H9 (cell line): ENCODE data around the gene GOLGA8A. TPM values are rescaled to one million over a fixed set of nuclear protein-coding genes. Genes with fewer than 3 reads are reported as not detected.
"Not testable (repeated sequence)": the region's sequence is repeated elsewhere in the genome, so short reads cannot be mapped to it uniquely, and the experiment has no call there.

Experiments
- DNase-seq: peaks from one replicate; pipeline ENCODE4 v3.0.0-alpha.2; 2017
- H2AFZ ChIP-seq: one replicate; pipeline ENCODE4 v1.6.1; 2013; ENCODE audit warnings: mild to moderate bottlenecking, low read length, control low read depth, moderate library complexity
- H2AK5ac ChIP-seq: 2 replicates; pipeline ENCODE4 v1.6.1; 2013; ENCODE audit warnings: low read length, control low read depth, mixed read lengths; ENCODE audit not compliant: insufficient read length
- H2BK120ac ChIP-seq: one replicate; pipeline ENCODE4 v1.6.1; 2013; ENCODE audit warnings: low read depth, mild to moderate bottlenecking, low read length, control low read depth, inconsistent platforms; ENCODE audit not compliant: poor library complexity, severe bottlenecking
- H2BK12ac ChIP-seq: 2 replicates; pipeline ENCODE4 v1.6.1; 2013; ENCODE audit warnings: low read length, control low read depth, mixed read lengths, low read depth; ENCODE audit not compliant: insufficient read length
- H2BK15ac ChIP-seq: 2 replicates; pipeline ENCODE4 v1.6.1; 2013; ENCODE audit warnings: low read depth, low read length, control low read depth
- H2BK20ac ChIP-seq: one replicate; pipeline ENCODE4 v1.6.1; 2013; ENCODE audit warnings: low read depth, mild to moderate bottlenecking, low read length, control low read depth, inconsistent platforms; ENCODE audit not compliant: poor library complexity, severe bottlenecking
- H2BK5ac ChIP-seq: 2 replicates; pipeline ENCODE4 v1.6.1; 2013; ENCODE audit warnings: low read length, control low read depth, mixed read lengths; ENCODE audit not compliant: insufficient read length
- H3K14ac ChIP-seq: 2 replicates; pipeline ENCODE4 v1.6.1; 2013; ENCODE audit warnings: low read length, control low read depth; ENCODE audit not compliant: insufficient read depth
- H3K18ac ChIP-seq: 2 replicates; pipeline ENCODE4 v1.6.1; 2013; ENCODE audit warnings: low read depth, mild to moderate bottlenecking, mixed read lengths, low read length, control low read depth; ENCODE audit not compliant: insufficient read length
- H3K23ac ChIP-seq: 2 replicates; pipeline ENCODE4 v1.6.1; 2013; ENCODE audit warnings: low read length, control low read depth, mixed read lengths, low read depth; ENCODE audit not compliant: insufficient read length
- H3K23me2 ChIP-seq: 2 replicates; pipeline ENCODE4 v1.6.1; 2013; ENCODE audit warnings: low read depth, mild to moderate bottlenecking, mixed read lengths, low read length, control low read depth; ENCODE audit not compliant: insufficient read length, poor library complexity, severe bottlenecking
- H3K27ac ChIP-seq: 2 replicates; pipeline ENCODE4 v1.5.1; 2013; ENCODE audit warnings: low read length, control low read depth, mixed read lengths, low read depth; ENCODE audit not compliant: insufficient read length
- H3K27me3 ChIP-seq: 2 replicates; pipeline ENCODE4 v1.6.1; 2013; ENCODE audit warnings: low read length, control low read depth, inconsistent platforms; ENCODE audit not compliant: insufficient read depth
- H3K4ac ChIP-seq: 2 replicates; pipeline ENCODE4 v1.6.1; 2013; ENCODE audit warnings: low read depth, mild to moderate bottlenecking, control low read depth, inconsistent platforms, low read length, moderate library complexity
- H3K4me1 ChIP-seq: 2 replicates; pipeline ENCODE4 v1.6.1; 2013; ENCODE audit warnings: low read length, control low read depth, inconsistent platforms; ENCODE audit not compliant: insufficient read depth
- H3K4me2 ChIP-seq: 2 replicates; pipeline ENCODE4 v1.6.1; 2013; ENCODE audit warnings: low read length, control low read depth, mixed read lengths; ENCODE audit not compliant: insufficient read length, insufficient read depth
- H3K56ac ChIP-seq: 2 replicates; pipeline ENCODE4 v1.6.1; 2013; ENCODE audit warnings: low read depth, mild to moderate bottlenecking, mixed read lengths, low read length, control low read depth; ENCODE audit not compliant: insufficient read length
- H3K79me1 ChIP-seq: 2 replicates; pipeline ENCODE4 v1.6.1; 2013; ENCODE audit warnings: low read depth, mild to moderate bottlenecking, moderate library complexity, low read length, control low read depth, inconsistent platforms; ENCODE audit not compliant: insufficient read depth, poor library complexity, severe bottlenecking
- H3K79me2 ChIP-seq: 2 replicates; pipeline ENCODE4 v1.6.1; 2013; ENCODE audit warnings: low read length, control low read depth, inconsistent platforms; ENCODE audit not compliant: insufficient read depth
- H3K9ac ChIP-seq: 2 replicates; pipeline ENCODE4 v1.6.1; 2013; ENCODE audit warnings: low read length, control low read depth, mixed read lengths; ENCODE audit not compliant: insufficient read length; ENCODE audit errors: extremely low read depth
- H3K9me3 ChIP-seq: one replicate; pipeline ENCODE4 v1.6.1; 2013; ENCODE audit warnings: low read depth, low read length, inconsistent platforms; ENCODE audit not compliant: control insufficient read depth
- H3T11ph ChIP-seq: one replicate; pipeline ENCODE4 v1.6.1; 2013; ENCODE audit warnings: mild to moderate bottlenecking, low read length, control low read depth, inconsistent platforms
- H4K20me1 ChIP-seq: one replicate; pipeline ENCODE4 v1.6.1; 2013; ENCODE audit not compliant: control insufficient read depth, insufficient read length, insufficient read depth
- H4K5ac ChIP-seq: 2 replicates; pipeline ENCODE4 v1.6.1; 2013; ENCODE audit warnings: low read depth, mild to moderate bottlenecking, mixed read lengths, low read length, control low read depth; ENCODE audit not compliant: insufficient read length
- H4K8ac ChIP-seq: replicated peaks from 2 replicates; pipeline ENCODE4 v1.6.1; 2013; ENCODE audit warnings: low read length, control low read depth, mixed read lengths, low read depth; ENCODE audit not compliant: insufficient read length
- H4K91ac ChIP-seq: 2 replicates; pipeline ENCODE4 v1.6.1; 2013; ENCODE audit warnings: low read depth, mild to moderate bottlenecking, moderate library complexity, mixed read lengths, low read length, control low read depth; ENCODE audit not compliant: insufficient read length
- H3K27ac Mint-ChIP-seq, 3 experiments: 2 replicates in 2 of 3; 3 replicates in 1 of 3; pipeline ENCODE4 v1.8.0; 2020 to 2021; ENCODE audit warnings: mixed read lengths in 3 of 3, mild to moderate bottlenecking in 1 of 3, moderate library complexity in 1 of 3
- H3K27me3 Mint-ChIP-seq: 2 replicates; pipeline ENCODE4 v1.8.0; 2021; ENCODE audit warnings: low read depth, mild to moderate bottlenecking, moderate library complexity, mixed read lengths
- H3K36me3 Mint-ChIP-seq, 3 experiments: 2 replicates in 2 of 3; 3 replicates in 1 of 3; pipeline ENCODE4 v1.8.0; 2020 to 2021; ENCODE audit warnings: low read depth in 3 of 3, mixed read lengths in 3 of 3; ENCODE audit not compliant: insufficient read depth in 1 of 3
- H3K4me1 Mint-ChIP-seq, 2 experiments: 2 replicates each; pipeline ENCODE4 v1.8.0; 2020; ENCODE audit warnings: mixed read lengths in 2 of 2
- H3K4me3 Mint-ChIP-seq, 2 experiments: 2 replicates in 1 of 2; 3 replicates in 1 of 2; pipeline ENCODE4 v1.8.0; 2020 to 2021; ENCODE audit warnings: mild to moderate bottlenecking in 2 of 2, mixed read lengths in 2 of 2, moderate library complexity in 1 of 2
- H3K9me3 Mint-ChIP-seq, 2 experiments: 2 replicates in 1 of 2; 3 replicates in 1 of 2; pipeline ENCODE4 v1.8.0; 2020; ENCODE audit warnings: mild to moderate bottlenecking in 2 of 2, mixed read lengths in 2 of 2, moderate library complexity in 1 of 2
- WGBS: extraction: QIAGEN DNeasy Blood & Tissue Kit; methylation state at CpG from one replicate; pipeline ENCODE4 v1.1.7; 2013; ENCODE audit warnings: missing lambda C conversion rate, low lambda C conversion rate, mixed read lengths; ENCODE audit not compliant: insufficient read length; ENCODE audit errors: extremely low coverage; 5-methylcytosine and 5-hydroxymethylcytosine counted together
- total RNA-seq: library from RNA; stranded (reverse); gene quantifications from 2 replicates; pipeline ENCODE4 v1.2.1, GENCODE V29; 2021

GOLGA8A gene
- total RNA-seq, 1 experiment from 2014 or later, result 58.8 TPM

GRCh38 chr15:34420953-34421352, 16.7 kb downstream of the GOLGA8A start:
- H2BK120ac ChIP-seq, H3K9me3 Mint-ChIP-seq, H3T11ph ChIP-seq, H2BK20ac ChIP-seq, H2AK5ac ChIP-seq, H3K79me2 ChIP-seq, H3K27me3 ChIP-seq, H3K9ac ChIP-seq, H3K14ac ChIP-seq, H4K91ac ChIP-seq, H3K27ac ChIP-seq, H3K27ac Mint-ChIP-seq, H4K20me1 ChIP-seq, H3K9me3 ChIP-seq, DNase-seq, H3K4ac ChIP-seq, H3K23ac ChIP-seq, H3K79me1 ChIP-seq, H2BK5ac ChIP-seq, H3K4me1 Mint-ChIP-seq, H3K27me3 Mint-ChIP-seq, H3K23me2 ChIP-seq, H3K18ac ChIP-seq, H2BK15ac ChIP-seq, H4K5ac ChIP-seq, H3K56ac ChIP-seq, H3K4me1 ChIP-seq, H3K36me3 Mint-ChIP-seq, H2AFZ ChIP-seq, H4K8ac ChIP-seq, H2BK12ac ChIP-seq, H3K4me3 Mint-ChIP-seq, H3K4me2 ChIP-seq: not testable (repeated sequence)
- no CpG with 5 or more reads among the region's 11 CpGs for WGBS

- H3K9me3 ChIP-seq, H3K4me3 Mint-ChIP-seq, H2BK12ac ChIP-seq, H4K20me1 ChIP-seq, H3T11ph ChIP-seq, H3K4me1 Mint-ChIP-seq, H3K27ac Mint-ChIP-seq, H2AFZ ChIP-seq, H3K79me2 ChIP-seq, H4K5ac ChIP-seq, H2AK5ac ChIP-seq, H3K4ac ChIP-seq, H3K23ac ChIP-seq, H2BK15ac ChIP-seq, H2BK5ac ChIP-seq, H4K8ac ChIP-seq, H3K14ac ChIP-seq, H3K27me3 Mint-ChIP-seq, H3K79me1 ChIP-seq, H2BK120ac ChIP-seq, H3K4me2 ChIP-seq, H3K23me2 ChIP-seq, H3K27ac ChIP-seq, DNase-seq, H3K36me3 Mint-ChIP-seq, H3K27me3 ChIP-seq, H3K9me3 Mint-ChIP-seq, H3K4me1 ChIP-seq, H3K56ac ChIP-seq, H3K9ac ChIP-seq, H4K91ac ChIP-seq, H3K18ac ChIP-seq, H2BK20ac ChIP-seq: not testable (repeated sequence)
- WGBS, result no CpG with 5 or more reads among the region's 8 CpGs
Observed at GRCh38 chr15:34418435-34418834, 19.2 kb downstream of the GOLGA8A start.
